Measurements from ENCODE around the gene ZNF320.

- TF ChIP-seq EZH2 (IDR thresholded peaks at IDR 0.05; ENCODE audit: borderline replicate concordance, low read depth, low read length, poor library complexity, severe bottlenecking) = no peak
- no peak for TF ChIP-seq CTCF (conservative IDR thresholded peaks at IDR 0.05; ENCODE audit: low read depth, low read length)
These were observed 20.1 kb upstream of the ZNF320 start for GRCh38 chr19:52917531-52917930.

Data from A673 (cell line).